A549 (cell line): ENCODE data around the gene PTH2R. TPM values are rescaled to one million over a fixed set of nuclear protein-coding genes. Genes with fewer than 3 reads are reported as not detected.

Source experiments
- ATAC-seq, 2 experiments: fragments of 200-7000 bp in 1 of 2; fragments of >200 bp in 1 of 2; cut with Nextera tagmentation in 1 of 2; cut with Tn5 transposase in 1 of 2; 3 replicates each; pipeline versions ENCODE4 v1.8.0 to v1.9.1; 2018 to 2020; ENCODE audit warnings: mild to moderate bottlenecking in 1 of 2, moderate library complexity in 1 of 2
- CTCF ChIA-PET: fragments of 300-600 bp; sonication (Branson Sonifier 250); formaldehyde crosslinking; extraction: SDS; loops from one replicate; lab custom pipeline; 2021; ENCODE audit warnings: antibody characterized with exemption, inconsistent platforms; lab: Yijun Ruan, JAX
- POLR2A ChIA-PET: fragments of 350-600 bp; formaldehyde crosslinking; extraction: SDS; loops from one replicate; lab custom pipeline; 2021; ENCODE audit warnings: antibody characterized with exemption, inconsistent platforms; lab: Yijun Ruan, JAX
- DNase-seq, 2 experiments: peaks; one replicate each; pipeline versions ENCODE4 v3.0.0 to v3.0.0-alpha.2; 2011 to 2016; ENCODE audit warnings: low read depth in 1 of 2, low spot score in 1 of 2
- FAIRE-seq: peaks from 2 replicates; lab custom pipeline; 2011; peaks lifted over from hg19 to GRCh38; lab: Jason Lieb, UNC
- H3K27ac ChIP-seq, 2 experiments: fragments of >200 bp; sonication (Bioruptor Twin); formaldehyde crosslinking; 3 replicates each; pipeline ENCODE4 v1.5.1; 2016 to 2017
- H3K4me1 ChIP-seq: fragments of >200 bp; sonication (Bioruptor Twin); formaldehyde crosslinking; 3 replicates; pipeline ENCODE4 v1.6.1; 2016
- H3K4me2 ChIP-seq: fragments of >200 bp; sonication (Bioruptor Twin); formaldehyde crosslinking; 3 replicates; pipeline ENCODE4 v1.6.1; 2016
- H3K4me3 ChIP-seq: fragments of >200 bp; sonication (Bioruptor Twin); formaldehyde crosslinking; 3 replicates; pipeline ENCODE4 v1.5.1; 2016
- H3K9me3 ChIP-seq: fragments of >200 bp; sonication (Bioruptor Twin); formaldehyde crosslinking; 3 replicates; pipeline ENCODE4 v1.6.1; 2016
- BHLHE40 ChIP-seq: IDR thresholded peaks from 2 replicates; pipeline ENCODE4 v1.6.1; 2012; ENCODE audit warnings: low read depth, low read length, inconsistent platforms
- CEBPB ChIP-seq, 2 experiments: fragments of >200 bp in 1 of 2; sonication (Bioruptor Twin) in 1 of 2; formaldehyde crosslinking in 1 of 2; IDR thresholded peaks; 2 replicates each; pipeline ENCODE4 v1.6.1; 2012 to 2016
- FOSL2 ChIP-seq, 2 experiments: fragments of 450-650 bp in 1 of 2; fragments of >200 bp in 1 of 2; sonication (Bioruptor Twin) in 1 of 2; formaldehyde crosslinking; IDR thresholded peaks; 2 replicates each; pipeline versions ENCODE4 v1.5.0 to v1.6.1; 2016 to 2020; ENCODE audit warnings: mild to moderate bottlenecking in 1 of 2, moderate library complexity in 1 of 2
- GATA3 ChIP-seq: IDR thresholded peaks from 2 replicates; pipeline ENCODE4 v1.6.1; 2012; ENCODE audit warnings: borderline replicate concordance
- HOXB5 ChIP-seq: fragments of 250-450 bp; sonication (Bioruptor Pico); IDR thresholded peaks from 2 replicates; pipeline ENCODE4 v1.5.0; 2020; ENCODE audit warnings: mild to moderate bottlenecking, moderate library complexity
- MAZ ChIP-seq: fragments of 150-350 bp; IDR thresholded peaks from 2 replicates; pipeline ENCODE4 v1.6.1; 2014; ENCODE audit warnings: antibody characterized with exemption, low read depth, low read length, borderline replicate concordance
- NPAS2 ChIP-seq: fragments of 250-450 bp; sonication (Bioruptor Pico); IDR thresholded peaks from 2 replicates; pipeline ENCODE4 v1.8.0; 2022; ENCODE audit warnings: mild to moderate bottlenecking, moderate library complexity, borderline replicate concordance
- NR3C1 ChIP-seq: fragments of >200 bp; sonication (Bioruptor Twin); formaldehyde crosslinking; IDR thresholded peaks from 3 replicates; pipeline ENCODE4 v1.6.1; 2017
- PHF8 ChIP-seq: fragments of 200-600 bp; sonication (generic); IDR thresholded peaks from 2 replicates; pipeline ENCODE4 v1.6.1; 2016; ENCODE audit warnings: low read depth, mild to moderate bottlenecking, antibody characterized with exemption, moderate library complexity, borderline replicate concordance
- POLR2A ChIP-seq: IDR thresholded peaks from 2 replicates; pipeline ENCODE4 v1.6.1; 2012; ENCODE audit warnings: mild to moderate bottlenecking, low read length
- SREBF2 ChIP-seq: fragments of 450-650 bp; IDR thresholded peaks from 2 replicates; pipeline ENCODE4 v1.6.1; 2014; ENCODE audit warnings: mild to moderate bottlenecking, moderate library complexity
- ZFP36 ChIP-seq: fragments of 450-650 bp; IDR thresholded peaks from 2 replicates; pipeline ENCODE4 v1.6.1; 2014; ENCODE audit warnings: borderline replicate concordance; ENCODE audit not compliant: partially characterized antibody
- whole genome bisulfite sequencing: methylation state at CpG from one replicate; pipeline ENCODE4 v1.1.6; 2017; ENCODE audit errors: missing lambda C conversion rate; 5-methylcytosine and 5-hydroxymethylcytosine counted together
- polyA plus RNA-seq, 4 experiments: library from polyadenylated mRNA; depleted of rRNA in 3 of 4; stranded (reverse); fragments of >200 nt; fragmentation: RNase III in 1 of 4; extraction: RNeasy Plus Mini Kit Qiagen cat#74134 plus additional on column Dnase treatment in 1 of 4; gene quantifications; 2 replicates in 3 of 4; 3 replicates in 1 of 4; pipeline ENCODE4 v1.2.3, GENCODE V29; 2011 to 2017
- TF ChIP-seq, protein P1 (sequence below): IDR thresholded peaks from 2 replicates; pipeline ENCODE4 v1.6.1; 2012
- TF ChIP-seq, protein P2 (sequence below): fragments of >200 bp; sonication (Bioruptor Twin); formaldehyde crosslinking; IDR thresholded peaks from 3 replicates; pipeline ENCODE4 v1.6.1; 2016
- TF ChIP-seq, protein P3 (sequence below): fragments of 250-450 bp; sonication (Bioruptor Pico); IDR thresholded peaks from 2 replicates; pipeline ENCODE4 v1.5.0; 2021; ENCODE audit warnings: mild to moderate bottlenecking, moderate library complexity, borderline replicate concordance

Gene PTH2R
- polyA plus RNA-seq, 2 of the 4 experiments (the other 2 are of a cell fraction), result not detected

DNA sequence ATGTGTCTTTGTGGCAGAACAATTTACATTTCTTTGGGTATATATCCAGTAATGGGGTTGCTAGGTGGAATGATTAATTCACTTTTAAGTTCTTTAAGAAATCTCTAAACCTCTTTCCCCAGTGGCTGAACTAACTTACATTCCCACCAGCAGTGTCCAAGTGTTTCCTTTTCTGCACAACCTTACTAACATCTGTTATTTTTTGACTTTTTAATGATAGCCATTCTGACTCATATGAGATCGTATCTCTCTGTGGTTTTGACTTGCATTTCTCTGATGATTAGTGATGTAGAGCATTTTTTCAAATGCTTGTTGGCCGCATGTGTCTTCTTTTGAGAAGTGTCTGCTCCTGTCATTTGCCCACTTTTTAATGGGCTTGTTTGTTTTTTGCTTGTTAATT, 43.1 kb upstream of the PTH2R start:
- FAIRE-seq (no peak), ATAC-seq (peak in 1 of 2 experiments; percentile 44; a peak in 3 of 6 replicates), DNase-seq (peak in 1 of 2 experiments; percentile 10)
- ChIA-PET CTCF (no interaction called here), POLR2A (no interaction called here)
- WGBS, result 11% methylated on average over 2 of the region's 2 CpGs
- no peak overlapping the region for H3K27ac ChIP-seq
- H3K4me1 ChIP-seq, result 0 out of 3 replicates have a peak, but pooled peaks cover 5% of the 10 kb centered on the region
- H3K4me3 ChIP-seq, result no peak overlapping the region
- TF ChIP-seq SREBF2, result no peak
- TF ChIP-seq GATA3, result peak; percentile 55; the same call in 1 of the 2 replicates
- no peak overlapping the region for H3K4me2 ChIP-seq
- peaks cover 11% of the 10 kb centered on the region; the same call in 2 of the 3 replicates for H3K9me3 ChIP-seq

DNA sequence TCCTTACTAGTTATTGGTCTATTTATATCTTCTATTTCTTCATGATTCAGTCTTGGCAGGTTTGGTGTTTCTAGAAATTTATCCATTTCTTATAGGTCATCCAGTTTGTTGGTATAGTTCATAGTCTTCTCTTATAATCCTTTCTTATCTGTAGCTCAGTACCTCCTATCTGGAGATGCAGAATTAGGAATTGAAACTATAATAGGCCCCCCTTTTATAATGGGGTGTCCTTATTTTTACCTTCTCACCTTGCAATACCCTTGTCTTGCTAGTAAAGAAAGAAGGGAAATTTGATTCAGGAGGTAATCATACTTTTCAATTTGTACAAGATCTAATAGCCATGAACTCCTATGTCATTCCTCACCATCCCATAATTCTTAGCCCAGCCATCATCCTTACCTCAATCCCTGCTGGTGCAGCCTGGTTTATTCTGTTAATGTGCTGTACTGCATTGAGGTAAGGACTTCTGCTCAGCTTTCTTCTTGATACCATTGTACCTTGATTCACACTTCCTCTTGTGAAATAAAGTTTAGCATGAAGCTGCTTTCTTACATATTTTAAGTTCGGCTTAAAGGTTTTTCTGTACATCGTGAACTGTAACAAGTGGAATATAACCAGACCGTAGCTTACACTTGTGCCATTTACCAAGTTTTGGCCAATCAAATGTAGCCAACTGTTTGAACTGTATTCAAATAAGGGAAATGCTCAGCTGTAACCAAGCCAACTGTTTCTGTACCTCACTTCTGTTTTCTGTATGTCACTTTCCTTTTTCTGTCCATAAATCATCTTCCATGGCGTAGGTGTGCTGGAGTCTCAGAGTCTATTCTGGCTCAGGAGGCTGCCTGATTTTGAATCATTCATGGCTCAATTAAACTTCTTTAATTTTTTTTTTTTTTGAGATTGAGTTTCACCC, 40.1 kb upstream of the PTH2R start:
- FAIRE-seq, result no peak

DNA sequence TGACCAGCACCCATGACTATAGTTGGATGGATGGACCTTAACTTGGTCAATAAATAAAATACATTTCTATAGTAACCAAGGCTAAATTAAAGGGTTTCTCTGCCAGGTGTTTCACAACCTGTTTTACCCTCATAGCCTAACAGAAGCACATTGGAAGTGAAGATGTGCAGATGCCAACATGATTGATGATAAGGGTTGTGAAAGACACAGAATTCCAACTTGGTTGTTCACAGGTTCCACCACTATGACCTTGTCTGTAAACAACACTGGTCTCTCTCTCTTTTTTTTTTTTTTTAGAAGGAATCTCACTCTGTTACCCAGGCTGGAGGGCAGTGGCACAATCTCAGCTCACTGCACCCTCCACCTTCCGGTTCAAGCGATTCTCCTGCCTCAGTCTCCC, 37.5 kb upstream of the PTH2R start:
- no peak for TF ChIP-seq FOSL2 (IDR thresholded peaks at IDR 0.05)
- TF ChIP-seq FOSL2 (CRISPR knock-in tag; IDR thresholded peaks at IDR 0.05), result peak; percentile 18; the same call in 1 of the 2 replicates
- TF ChIP-seq MAZ, result no peak
- peak; percentile 14 to 59; a peak in 1 of 4 replicates for TF ChIP-seq CEBPB (IDR thresholded peaks at IDR 0.05)
- peak; percentile 68; the same call in 1 of the 2 replicates for TF ChIP-seq HOXB5 (CRISPR knock-in tag)
- no peak overlapping the region for H3K4me2 ChIP-seq
- FAIRE-seq, result no peak
- POLR2A ChIA-PET, result no interaction called here
- H3K4me1 ChIP-seq, result 0 out of 3 replicates have a peak, but pooled peaks cover 3% of the 10 kb centered on the region
- peak; percentile 56 to 58; a peak in 3 of 6 replicates for ATAC-seq
- H3K9me3 ChIP-seq, result peaks cover 11% of the 10 kb centered on the region; the same call in 2 of the 3 replicates
- 86% methylated on average over 2 of the region's 2 CpGs for WGBS
- H3K27ac ChIP-seq, result no peak overlapping the region
- H3K4me3 ChIP-seq, result no peak overlapping the region
- CTCF ChIA-PET, result no interaction called here
- DNase-seq, result peak in 1 of 2 experiments; percentile 47

More for the DNA sequence above, 40.1 kb upstream of the PTH2R start:
- Histone ChIP-seq H3K27ac (no peak overlapping the region), H3K4me1 (0 out of 3 replicates have a peak, but pooled peaks cover 8% of the 10 kb centered on the region), H3K4me2 (no peak overlapping the region), H3K9me3 (peaks cover 11% of the 10 kb centered on the region; the same call in 2 of the 3 replicates)
- ChIA-PET CTCF (interaction anchor here (1.0 to 1.3 kb wide), 2 partner anchors 11 to 26 kb away, joined by 3 to 4 read pairs; no protein-coding TSS in a partner anchor), POLR2A (no interaction called here)
- DNase-seq, result no peak
- 81% methylated on average over 4 of the region's 4 CpGs for WGBS
- TF ChIP-seq NPAS2 (CRISPR knock-in tag) (no peak), BHLHE40 (no peak), PHF8 (no peak), POLR2A (no peak), ZFP36 (no peak), HOXB5 (CRISPR knock-in tag) (no peak), NR3C1 (no peak), SREBF2 (no peak)
- TF ChIP-seq, protein P1, sequence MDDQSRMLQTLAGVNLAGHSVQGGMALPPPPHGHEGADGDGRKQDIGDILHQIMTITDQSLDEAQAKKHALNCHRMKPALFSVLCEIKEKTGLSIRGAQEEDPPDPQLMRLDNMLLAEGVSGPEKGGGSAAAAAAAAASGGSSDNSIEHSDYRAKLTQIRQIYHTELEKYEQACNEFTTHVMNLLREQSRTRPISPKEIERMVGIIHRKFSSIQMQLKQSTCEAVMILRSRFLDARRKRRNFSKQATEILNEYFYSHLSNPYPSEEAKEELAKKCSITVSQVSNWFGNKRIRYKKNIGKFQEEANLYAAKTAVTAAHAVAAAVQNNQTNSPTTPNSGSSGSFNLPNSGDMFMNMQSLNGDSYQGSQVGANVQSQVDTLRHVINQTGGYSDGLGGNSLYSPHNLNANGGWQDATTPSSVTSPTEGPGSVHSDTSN, result no peak
- TF ChIP-seq, protein P2, sequence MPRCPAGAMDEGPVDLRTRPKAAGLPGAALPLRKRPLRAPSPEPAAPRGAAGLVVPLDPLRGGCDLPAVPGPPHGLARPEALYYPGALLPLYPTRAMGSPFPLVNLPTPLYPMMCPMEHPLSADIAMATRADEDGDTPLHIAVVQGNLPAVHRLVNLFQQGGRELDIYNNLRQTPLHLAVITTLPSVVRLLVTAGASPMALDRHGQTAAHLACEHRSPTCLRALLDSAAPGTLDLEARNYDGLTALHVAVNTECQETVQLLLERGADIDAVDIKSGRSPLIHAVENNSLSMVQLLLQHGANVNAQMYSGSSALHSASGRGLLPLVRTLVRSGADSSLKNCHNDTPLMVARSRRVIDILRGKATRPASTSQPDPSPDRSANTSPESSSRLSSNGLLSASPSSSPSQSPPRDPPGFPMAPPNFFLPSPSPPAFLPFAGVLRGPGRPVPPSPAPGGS, result no peak
- TF ChIP-seq, protein P3, sequence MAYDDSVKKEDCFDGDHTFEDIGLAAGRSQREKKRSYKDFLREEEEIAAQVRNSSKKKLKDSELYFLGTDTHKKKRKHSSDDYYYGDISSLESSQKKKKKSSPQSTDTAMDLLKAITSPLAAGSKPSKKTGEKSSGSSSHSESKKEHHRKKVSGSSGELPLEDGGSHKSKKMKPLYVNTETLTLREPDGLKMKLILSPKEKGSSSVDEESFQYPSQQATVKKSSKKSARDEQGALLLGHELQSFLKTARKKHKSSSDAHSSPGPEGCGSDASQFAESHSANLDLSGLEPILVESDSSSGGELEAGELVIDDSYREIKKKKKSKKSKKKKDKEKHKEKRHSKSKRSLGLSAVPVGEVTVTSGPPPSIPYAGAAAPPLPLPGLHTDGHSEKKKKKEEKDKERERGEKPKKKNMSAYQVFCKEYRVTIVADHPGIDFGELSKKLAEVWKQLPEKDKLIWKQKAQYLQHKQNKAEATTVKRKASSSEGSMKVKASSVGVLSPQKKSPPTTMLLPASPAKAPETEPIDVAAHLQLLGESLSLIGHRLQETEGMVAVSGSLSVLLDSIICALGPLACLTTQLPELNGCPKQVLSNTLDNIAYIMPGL, result no peak
- TF ChIP-seq, all 56 proteins: peak for 0
- no peak for ATAC-seq
- H3K4me3 ChIP-seq, result no peak overlapping the region
